GM19193 (cell line): ENCODE results near the gene FCHO1.

ENCODE experiments used
- POLR2A ChIP-seq: IDR thresholded peaks from 4 replicates; pipeline ENCODE4 v1.6.1; 2011; ENCODE audit not compliant: insufficient read depth, insufficient read length; ENCODE audit errors: extremely low read depth

FCHO1 gene, protein sequence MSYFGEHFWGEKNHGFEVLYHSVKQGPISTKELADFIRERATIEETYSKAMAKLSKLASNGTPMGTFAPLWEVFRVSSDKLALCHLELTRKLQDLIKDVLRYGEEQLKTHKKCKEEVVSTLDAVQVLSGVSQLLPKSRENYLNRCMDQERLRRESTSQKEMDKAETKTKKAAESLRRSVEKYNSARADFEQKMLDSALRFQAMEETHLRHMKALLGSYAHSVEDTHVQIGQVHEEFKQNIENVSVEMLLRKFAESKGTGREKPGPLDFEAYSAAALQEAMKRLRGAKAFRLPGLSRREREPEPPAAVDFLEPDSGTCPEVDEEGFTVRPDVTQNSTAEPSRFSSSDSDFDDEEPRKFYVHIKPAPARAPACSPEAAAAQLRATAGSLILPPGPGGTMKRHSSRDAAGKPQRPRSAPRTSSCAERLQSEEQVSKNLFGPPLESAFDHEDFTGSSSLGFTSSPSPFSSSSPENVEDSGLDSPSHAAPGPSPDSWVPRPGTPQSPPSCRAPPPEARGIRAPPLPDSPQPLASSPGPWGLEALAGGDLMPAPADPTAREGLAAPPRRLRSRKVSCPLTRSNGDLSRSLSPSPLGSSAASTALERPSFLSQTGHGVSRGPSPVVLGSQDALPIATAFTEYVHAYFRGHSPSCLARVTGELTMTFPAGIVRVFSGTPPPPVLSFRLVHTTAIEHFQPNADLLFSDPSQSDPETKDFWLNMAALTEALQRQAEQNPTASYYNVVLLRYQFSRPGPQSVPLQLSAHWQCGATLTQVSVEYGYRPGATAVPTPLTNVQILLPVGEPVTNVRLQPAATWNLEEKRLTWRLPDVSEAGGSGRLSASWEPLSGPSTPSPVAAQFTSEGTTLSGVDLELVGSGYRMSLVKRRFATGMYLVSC

DNA sequence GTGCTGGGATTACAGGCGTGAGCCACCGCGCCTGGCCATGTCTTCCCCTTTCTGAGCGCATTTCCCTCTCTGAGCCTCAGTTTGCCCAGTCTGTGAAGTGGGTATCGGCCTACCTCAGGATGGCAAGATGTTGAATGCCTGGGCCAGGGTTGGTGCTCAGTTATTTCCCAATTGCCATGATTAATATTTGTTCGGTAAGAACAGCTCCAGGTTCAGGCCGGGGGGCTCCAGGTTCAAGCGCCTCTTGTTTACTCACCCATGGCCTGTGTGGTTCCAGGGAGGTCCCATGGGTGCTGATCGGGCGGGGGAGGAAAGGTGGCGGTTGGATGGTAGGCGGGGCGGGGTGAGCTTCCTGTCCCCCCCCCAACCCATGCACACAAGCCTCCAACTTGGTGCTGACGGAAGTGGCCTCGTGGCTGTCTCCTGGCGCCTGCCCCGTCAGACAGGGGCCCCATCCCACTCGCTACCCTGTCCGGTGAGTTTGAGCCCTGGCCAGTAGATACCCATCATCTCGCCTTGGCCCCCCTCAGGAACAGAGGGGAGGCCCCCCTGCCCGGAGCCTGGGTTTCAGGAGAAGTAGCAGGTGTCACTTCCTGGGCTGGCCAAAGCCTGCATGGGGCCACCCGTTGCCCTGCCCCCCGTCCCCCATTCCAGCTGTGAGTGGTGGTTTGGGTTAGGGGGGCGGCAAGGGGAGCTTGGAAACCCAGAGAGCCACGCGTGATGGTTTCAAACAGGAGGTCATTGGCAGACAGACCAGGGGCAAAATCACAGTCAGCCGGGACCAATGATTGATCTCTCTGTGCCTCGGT, at the start of gene FCHO1:
FCHO1 (plus strand) TSS at position 375 of the 809 bp plus-strand sequence. CDS start 3,688 bp downstream, outside the sequence.
- peak; percentile 67 for TF ChIP-seq POLR2A

GRCh38 chr19:17703824-17704463, 47.3 kb upstream of the FCHO1 start:
- TF ChIP-seq POLR2A, result no peak

DNA sequence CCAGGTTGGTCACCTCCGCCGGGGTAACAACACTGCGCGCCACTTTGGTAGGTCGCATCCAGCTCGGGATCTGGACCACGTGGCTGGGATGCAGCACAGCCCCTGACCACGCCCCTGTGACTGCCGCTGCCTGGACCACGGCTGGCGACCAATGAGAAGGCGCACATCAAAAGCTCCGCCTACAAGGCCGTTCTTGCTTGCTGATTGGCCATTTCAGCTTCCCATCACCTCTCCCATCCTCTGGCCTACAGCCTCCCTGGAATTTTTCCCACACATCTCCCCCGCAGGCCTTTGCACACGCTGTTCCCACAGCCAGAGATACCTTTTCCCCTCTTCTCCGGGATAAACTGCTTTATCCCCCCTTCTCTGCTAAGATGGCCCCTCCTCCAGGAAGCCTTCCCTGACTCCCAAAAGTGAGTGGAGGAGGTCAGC, 44.5 kb upstream of the FCHO1 start:
- TF ChIP-seq POLR2A, result no peak

- no peak for TF ChIP-seq POLR2A
These were observed 39.4 kb upstream of the FCHO1 start for GRCh38 chr19:17711851-17712250.

DNA sequence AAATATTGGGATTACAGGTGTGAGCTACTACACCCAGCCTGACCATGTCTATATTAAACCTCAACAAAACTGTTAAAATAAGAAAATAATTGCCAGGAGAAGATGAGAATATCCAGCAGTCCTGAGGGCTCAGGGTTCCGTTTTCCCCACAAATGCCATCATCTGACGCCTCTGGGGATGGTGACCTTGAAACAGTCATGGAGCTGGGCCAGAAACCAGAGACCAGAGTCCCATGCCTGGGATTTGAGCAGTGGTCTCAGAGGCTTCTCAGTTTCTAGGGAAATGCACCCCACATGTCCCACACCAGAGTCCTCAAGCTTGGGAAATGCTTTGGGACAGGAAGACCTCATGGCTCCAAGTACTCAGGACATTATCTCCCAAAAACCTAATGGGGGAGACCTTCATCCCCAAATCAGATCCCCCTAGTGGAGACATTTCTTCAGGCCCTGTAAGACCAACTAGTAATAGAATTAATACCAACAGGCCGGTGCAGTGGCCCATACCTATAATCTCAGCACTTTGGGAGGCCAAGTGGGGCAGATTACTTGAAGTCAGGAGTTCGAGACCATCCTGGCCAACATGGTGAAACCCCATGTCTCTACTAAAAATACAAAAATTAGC, 34.9 kb upstream of the FCHO1 start:
- TF ChIP-seq POLR2A, result no peak

DNA sequence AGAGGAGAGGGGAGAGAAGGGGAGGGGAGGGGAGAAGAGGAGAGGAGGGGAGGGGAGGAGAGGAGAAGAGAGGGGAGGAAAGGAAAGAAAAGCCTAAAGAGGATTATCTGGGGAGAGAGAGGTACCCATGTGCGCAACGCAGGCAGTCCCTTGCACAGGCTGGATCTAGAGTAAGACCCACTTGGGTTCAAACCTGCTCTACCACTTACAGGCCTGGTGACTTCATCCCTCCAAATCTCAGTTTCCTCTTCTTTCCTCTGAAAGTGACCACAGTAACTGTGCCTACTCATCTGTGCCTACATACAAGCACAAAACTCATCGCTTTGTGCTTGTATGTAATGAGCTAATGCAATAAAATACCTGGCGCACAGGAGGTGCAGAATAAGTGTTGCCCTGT, 32.7 kb upstream of the FCHO1 start:
- TF ChIP-seq POLR2A, result no peak

DNA sequence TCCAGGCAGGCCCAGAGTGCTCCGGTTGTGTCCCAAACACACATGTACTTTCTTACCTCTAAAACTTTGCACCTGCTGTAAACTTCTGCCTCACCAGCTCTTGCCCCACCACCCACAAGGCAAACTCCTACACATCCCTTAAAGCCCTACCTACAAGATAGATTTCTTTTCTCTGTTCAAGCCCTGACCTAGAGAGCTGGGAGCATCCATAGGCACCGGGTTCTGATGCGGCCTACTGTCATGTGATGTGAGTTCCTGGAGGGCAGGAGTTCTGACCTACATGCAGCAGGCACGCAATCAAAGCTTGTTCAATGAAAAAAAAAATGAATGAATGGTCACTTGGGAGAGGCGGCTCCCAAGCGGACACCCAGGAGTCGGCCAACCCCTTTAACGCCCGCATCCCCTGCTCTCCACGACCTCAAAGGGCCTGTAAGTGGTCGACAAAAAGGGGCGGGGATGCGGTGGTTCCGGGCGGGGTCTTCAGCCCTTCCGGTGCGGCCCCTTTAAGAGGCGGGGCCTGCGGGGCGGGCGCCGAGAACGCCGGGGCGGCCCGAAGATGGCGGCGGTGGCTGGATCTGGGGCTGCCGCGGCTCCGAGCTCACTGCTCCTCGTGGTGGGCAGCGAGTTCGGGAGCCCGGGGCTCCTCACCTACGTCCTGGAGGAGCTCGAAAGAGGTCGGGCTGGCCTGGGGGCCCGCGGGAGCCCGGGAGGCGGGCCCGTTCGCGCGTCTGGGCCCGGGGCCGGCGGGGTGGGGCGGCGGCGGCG, 32.1 kb upstream of the FCHO1 start, which contains the start of gene MAP1S:
MAP1S (plus strand) TSS at position 534 of the 765 bp plus-strand sequence; CDS start at position 557, 23 bp downstream.
- TF ChIP-seq POLR2A, result peak; percentile 85

DNA sequence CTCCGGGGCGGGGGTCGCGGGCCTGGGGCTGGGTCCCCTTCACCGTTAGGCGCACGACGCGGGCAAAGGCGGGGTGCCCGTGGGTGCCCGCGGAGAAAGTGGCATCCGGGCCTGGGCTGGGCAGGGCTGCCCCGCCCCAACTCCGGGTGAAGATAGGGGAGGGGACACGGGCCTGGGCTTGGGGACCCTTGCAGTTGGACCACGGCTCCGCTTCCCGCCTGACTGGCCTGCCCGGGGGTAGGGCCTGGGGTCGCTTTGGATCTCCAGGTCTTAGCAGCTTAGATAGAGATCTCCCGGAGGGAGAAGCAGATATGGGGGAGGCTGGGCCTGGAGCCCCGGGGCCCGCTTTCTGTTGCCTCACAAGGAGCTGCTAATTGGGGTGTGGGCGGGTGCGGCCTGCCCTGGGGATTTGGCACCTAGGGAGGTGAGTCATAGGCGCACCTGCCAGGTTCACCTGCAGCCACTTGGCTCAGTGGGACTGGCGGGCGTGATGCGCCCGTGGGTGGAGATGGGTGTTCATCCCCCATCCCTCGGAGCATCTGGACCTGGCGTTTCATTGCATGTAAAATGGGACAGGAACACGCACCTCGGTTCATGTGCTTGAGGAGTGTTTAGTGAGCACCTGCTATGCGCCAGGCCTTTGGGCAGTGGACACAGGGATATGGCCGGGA, 31.4 kb upstream of the FCHO1 start:
- no peak for TF ChIP-seq POLR2A

DNA sequence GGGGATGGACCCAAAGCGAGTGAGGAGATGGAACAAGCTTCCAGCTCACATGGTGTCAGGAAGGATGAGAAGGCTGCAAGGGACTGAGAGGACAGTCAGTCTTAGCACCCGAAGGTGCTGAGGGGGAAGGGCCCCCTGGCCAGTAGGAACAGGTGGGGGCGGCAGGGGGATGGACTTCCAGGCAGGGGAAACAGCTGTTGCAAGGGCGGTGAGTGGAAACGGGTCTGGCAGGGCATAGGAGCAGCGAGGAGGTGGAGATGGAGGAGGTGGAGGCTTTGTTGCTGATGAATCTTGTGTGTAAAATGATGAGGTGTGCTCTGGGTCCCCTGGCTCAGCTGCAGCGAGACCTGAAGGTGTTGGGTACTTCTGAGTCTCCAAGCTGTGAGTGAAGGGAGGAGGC, 30.8 kb upstream of the FCHO1 start:
- no peak for TF ChIP-seq POLR2A

GRCh38 chr19:17721111-17721628, 30.1 kb upstream of the FCHO1 start:
- TF ChIP-seq POLR2A, result no peak

DNA sequence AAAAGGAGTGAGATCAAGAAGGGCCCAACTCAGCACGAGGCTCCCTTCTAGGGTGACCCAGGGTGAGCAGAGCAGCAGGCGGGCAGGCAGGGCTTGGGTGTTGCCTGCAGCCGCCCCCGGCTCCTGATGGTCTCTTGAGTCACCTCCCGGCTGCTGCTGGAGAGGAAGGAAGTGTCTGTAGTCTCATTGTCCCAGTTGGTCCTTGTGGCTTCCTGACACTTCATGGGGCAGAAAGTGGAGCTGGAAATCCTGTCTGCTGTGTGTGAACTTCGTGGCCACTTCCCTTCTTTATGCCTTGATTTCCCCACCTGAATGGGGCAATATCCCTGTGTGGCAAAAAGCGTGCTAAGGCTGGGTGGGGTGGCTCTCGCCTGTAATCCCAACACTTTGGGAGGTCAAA, 29.5 kb upstream of the FCHO1 start:
- TF ChIP-seq POLR2A, result no peak

- TF ChIP-seq POLR2A, result no peak
These were observed 28.5 kb upstream of the FCHO1 start for GRCh38 chr19:17722655-17723240.
